A549 (cell line): ENCODE data around the gene EEF1AKMT1.

ENCODE experiments used
- ESRRA ChIP-seq: fragments of 150-350 bp; IDR thresholded peaks from 2 replicates; pipeline ENCODE4 v1.6.1; 2014; ENCODE audit warnings: mild to moderate bottlenecking, low read length, borderline replicate concordance
- FOSB ChIP-seq: fragments of 250-450 bp; sonication (Bioruptor Pico); IDR thresholded peaks from 2 replicates; pipeline ENCODE4 v1.5.0; 2020; ENCODE audit warnings: mild to moderate bottlenecking, moderate library complexity
- HDAC2 ChIP-seq: fragments of 200-600 bp; sonication (generic); IDR thresholded peaks from 2 replicates; pipeline ENCODE4 v1.6.1; 2016
- HOXA7 ChIP-seq: fragments of 250-450 bp; sonication (Bioruptor Pico); IDR thresholded peaks from 2 replicates; pipeline ENCODE4 v1.5.0; 2020; ENCODE audit warnings: mild to moderate bottlenecking, moderate library complexity
- HOXB13 ChIP-seq: fragments of 250-450 bp; sonication (Bioruptor Pico); IDR thresholded peaks from 2 replicates; pipeline ENCODE4 v1.5.0; 2020; ENCODE audit warnings: low read depth, mild to moderate bottlenecking, moderate library complexity
- JUN ChIP-seq, 2 experiments: fragments of >200 bp; sonication (Bioruptor Twin); formaldehyde crosslinking; IDR thresholded peaks; 2 replicates in 1 of 2; 3 replicates in 1 of 2; pipeline ENCODE4 v1.6.1; 2016 to 2017
- TF ChIP-seq, protein P1 (sequence below): fragments of 200-600 bp; sonication (generic); IDR thresholded peaks from 2 replicates; pipeline ENCODE4 v1.6.1; 2016; ENCODE audit warnings: antibody characterized with exemption, mild to moderate bottlenecking, moderate library complexity
- TF ChIP-seq, protein P2 (sequence below): fragments of >200 bp; sonication (Bioruptor Twin); formaldehyde crosslinking; IDR thresholded peaks from 3 replicates; pipeline ENCODE4 v1.5.1; 2016
- TF ChIP-seq, protein P3 (sequence below): IDR thresholded peaks from 2 replicates; pipeline ENCODE4 v1.6.1; 2012

DNA sequence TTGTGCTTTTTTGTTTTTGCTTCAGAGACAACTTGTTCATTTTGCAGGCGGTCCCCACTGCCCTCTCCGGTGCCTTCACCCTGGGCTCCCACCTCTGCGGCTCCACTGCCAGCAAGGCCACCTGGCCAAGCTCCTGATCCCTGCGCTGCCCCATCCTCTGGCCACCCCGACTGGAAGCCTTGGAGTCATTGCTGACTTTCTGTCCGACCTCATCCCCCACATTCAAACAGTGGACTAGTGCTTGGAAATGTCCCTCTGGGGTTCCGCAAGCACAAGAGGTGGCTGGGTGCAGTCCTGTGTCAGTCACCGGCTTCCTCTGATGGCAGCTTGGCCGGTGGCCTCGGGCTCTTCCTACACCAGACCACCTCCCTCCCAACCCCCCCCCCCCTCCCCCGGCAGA is 53.3 kb downstream of the EEF1AKMT1 start:
- TF ChIP-seq ESRRA (no peak), HOXB13 (CRISPR knock-in tag) (no peak), HDAC2 (no peak), FOSB (no peak), JUN (IDR thresholded peaks at IDR 0.05) (no peak), HOXA7 (CRISPR knock-in tag) (no peak)
- TF ChIP-seq, protein P1, sequence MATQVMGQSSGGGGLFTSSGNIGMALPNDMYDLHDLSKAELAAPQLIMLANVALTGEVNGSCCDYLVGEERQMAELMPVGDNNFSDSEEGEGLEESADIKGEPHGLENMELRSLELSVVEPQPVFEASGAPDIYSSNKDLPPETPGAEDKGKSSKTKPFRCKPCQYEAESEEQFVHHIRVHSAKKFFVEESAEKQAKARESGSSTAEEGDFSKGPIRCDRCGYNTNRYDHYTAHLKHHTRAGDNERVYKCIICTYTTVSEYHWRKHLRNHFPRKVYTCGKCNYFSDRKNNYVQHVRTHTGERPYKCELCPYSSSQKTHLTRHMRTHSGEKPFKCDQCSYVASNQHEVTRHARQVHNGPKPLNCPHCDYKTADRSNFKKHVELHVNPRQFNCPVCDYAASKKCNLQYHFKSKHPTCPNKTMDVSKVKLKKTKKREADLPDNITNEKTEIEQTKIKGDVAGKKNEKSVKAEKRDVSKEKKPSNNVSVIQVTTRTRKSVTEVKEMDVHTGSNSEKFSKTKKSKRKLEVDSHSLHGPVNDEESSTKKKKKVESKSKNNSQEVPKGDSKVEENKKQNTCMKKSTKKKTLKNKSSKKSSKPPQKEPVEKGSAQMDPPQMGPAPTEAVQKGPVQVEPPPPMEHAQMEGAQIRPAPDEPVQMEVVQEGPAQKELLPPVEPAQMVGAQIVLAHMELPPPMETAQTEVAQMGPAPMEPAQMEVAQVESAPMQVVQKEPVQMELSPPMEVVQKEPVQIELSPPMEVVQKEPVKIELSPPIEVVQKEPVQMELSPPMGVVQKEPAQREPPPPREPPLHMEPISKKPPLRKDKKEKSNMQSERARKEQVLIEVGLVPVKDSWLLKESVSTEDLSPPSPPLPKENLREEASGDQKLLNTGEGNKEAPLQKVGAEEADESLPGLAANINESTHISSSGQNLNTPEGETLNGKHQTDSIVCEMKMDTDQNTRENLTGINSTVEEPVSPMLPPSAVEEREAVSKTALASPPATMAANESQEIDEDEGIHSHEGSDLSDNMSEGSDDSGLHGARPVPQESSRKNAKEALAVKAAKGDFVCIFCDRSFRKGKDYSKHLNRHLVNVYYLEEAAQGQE = no peak
- TF ChIP-seq, protein P2, sequence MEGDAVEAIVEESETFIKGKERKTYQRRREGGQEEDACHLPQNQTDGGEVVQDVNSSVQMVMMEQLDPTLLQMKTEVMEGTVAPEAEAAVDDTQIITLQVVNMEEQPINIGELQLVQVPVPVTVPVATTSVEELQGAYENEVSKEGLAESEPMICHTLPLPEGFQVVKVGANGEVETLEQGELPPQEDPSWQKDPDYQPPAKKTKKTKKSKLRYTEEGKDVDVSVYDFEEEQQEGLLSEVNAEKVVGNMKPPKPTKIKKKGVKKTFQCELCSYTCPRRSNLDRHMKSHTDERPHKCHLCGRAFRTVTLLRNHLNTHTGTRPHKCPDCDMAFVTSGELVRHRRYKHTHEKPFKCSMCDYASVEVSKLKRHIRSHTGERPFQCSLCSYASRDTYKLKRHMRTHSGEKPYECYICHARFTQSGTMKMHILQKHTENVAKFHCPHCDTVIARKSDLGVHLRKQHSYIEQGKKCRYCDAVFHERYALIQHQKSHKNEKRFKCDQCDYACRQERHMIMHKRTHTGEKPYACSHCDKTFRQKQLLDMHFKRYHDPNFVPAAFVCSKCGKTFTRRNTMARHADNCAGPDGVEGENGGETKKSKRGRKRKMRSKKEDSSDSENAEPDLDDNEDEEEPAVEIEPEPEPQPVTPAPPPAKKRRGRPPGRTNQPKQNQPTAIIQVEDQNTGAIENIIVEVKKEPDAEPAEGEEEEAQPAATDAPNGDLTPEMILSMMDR = no peak
- TF ChIP-seq, protein P3, sequence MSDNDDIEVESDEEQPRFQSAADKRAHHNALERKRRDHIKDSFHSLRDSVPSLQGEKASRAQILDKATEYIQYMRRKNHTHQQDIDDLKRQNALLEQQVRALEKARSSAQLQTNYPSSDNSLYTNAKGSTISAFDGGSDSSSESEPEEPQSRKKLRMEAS = no peak
